ENCODE results near the gene SYNE4. TPM values are rescaled to one million over a fixed set of nuclear protein-coding genes. Genes with fewer than 3 reads are reported as not detected.
A peak's percentile ranks its signal among the peaks of the same experiment; 100 is the strongest.
"Not testable (repeated sequence)": the region's sequence is repeated elsewhere in the genome, so short reads cannot be mapped to it uniquely, and the experiment has no call there.

The SYNE4 gene
- total RNA-seq, 1 experiment from 2014 or later, result not detected

GRCh38 chr19:35986664-35987570, 21.7 kb downstream of the SYNE4 start:
- H3K36me3 ChIP-seq (ENCODE audit: insufficient read depth, low read length, poor library complexity, severe bottlenecking), result no peaks in the 10 kb centered on the region
- TF ChIP-seq EZH2 (IDR thresholded peaks at IDR 0.05; ENCODE audit: borderline replicate concordance, low read depth, low read length, poor library complexity, severe bottlenecking) (peak; percentile 38), CTCF (conservative IDR thresholded peaks at IDR 0.05; ENCODE audit: low read depth, low read length) (0 out of 2 replicates have a peak, but pooled peaks have one; percentile 15)
- DNase-seq (ENCODE audit: low spot score), result peak; percentile 58
- H3K27me3 ChIP-seq (replicated peaks; ENCODE audit: insufficient read depth, low read depth, low read length, poor library complexity), result peaks cover 7% of the 10 kb centered on the region
- intact Hi-C loops (cut with micrococcal nuclease; ENCODE audit: unreplicated experiment), result no loop called here
- H3K27ac ChIP-seq (ENCODE audit: low read depth, low read length, poor library complexity, severe bottlenecking), result no peak overlapping the region
- no TSS peak for BruUV-seq (replicated peaks)
- peaks cover 8% of the 10 kb centered on the region for H3K4me1 ChIP-seq (ENCODE audit: insufficient read depth, low read length, poor library complexity, severe bottlenecking)
- peak overlapping the region; percentile 43 for H3K4me3 ChIP-seq (ENCODE audit: low read depth, low read length, poor library complexity, severe bottlenecking)
- H3K9me3 ChIP-seq (ENCODE audit: low read depth, low read length, poor library complexity, severe bottlenecking), result no peaks in the 10 kb centered on the region
- ChIA-PET POLR2A (ENCODE audit: low non-redundant PET) (no interaction called here), CTCF (interaction anchor here (0.7 kb wide), 1 partner anchor 18 kb away, joined by 7 read pairs; no protein-coding TSS in a partner anchor)

DNA sequence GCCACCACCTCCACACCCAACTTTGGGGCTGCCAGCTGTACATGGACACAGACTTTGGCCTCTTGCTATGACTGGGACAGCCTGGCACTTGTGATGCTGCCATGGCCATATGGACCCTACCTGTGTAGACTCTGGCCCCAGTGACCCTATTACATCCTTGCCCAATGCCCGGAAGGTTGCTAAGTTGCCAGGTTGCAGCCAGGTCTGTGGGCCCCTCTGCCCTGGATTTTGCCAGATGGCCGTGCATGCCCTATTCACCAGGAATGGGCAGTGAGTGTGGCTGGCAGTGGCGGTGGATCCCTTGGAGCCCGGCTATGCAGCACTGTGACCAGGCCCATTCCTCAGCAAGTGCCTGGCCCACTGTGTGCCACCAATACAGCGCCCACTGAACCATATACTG, 22.5 kb downstream of the SYNE4 start:
- no peaks in the 10 kb centered on the region for H3K36me3 ChIP-seq (ENCODE audit: insufficient read depth, low read length, poor library complexity, severe bottlenecking)
- H3K27ac ChIP-seq (ENCODE audit: low read depth, low read length, poor library complexity, severe bottlenecking), result no peak overlapping the region
- TF ChIP-seq EZH2 (IDR thresholded peaks at IDR 0.05; ENCODE audit: borderline replicate concordance, low read depth, low read length, poor library complexity, severe bottlenecking) (no peak), CTCF (conservative IDR thresholded peaks at IDR 0.05; ENCODE audit: low read depth, low read length) (no peak)
- no peaks in the 10 kb centered on the region for H3K9me3 ChIP-seq (ENCODE audit: low read depth, low read length, poor library complexity, severe bottlenecking)
- intact Hi-C loops (cut with micrococcal nuclease; ENCODE audit: unreplicated experiment), result no loop called here
- BruUV-seq (replicated peaks), result no TSS peak
- peaks cover 8% of the 10 kb centered on the region for H3K4me1 ChIP-seq (ENCODE audit: insufficient read depth, low read length, poor library complexity, severe bottlenecking)
- ChIA-PET CTCF (no interaction called here), POLR2A (ENCODE audit: low non-redundant PET) (no interaction called here)
- no peak overlapping the region for H3K4me3 ChIP-seq (ENCODE audit: low read depth, low read length, poor library complexity, severe bottlenecking)
- no peak for DNase-seq (ENCODE audit: low spot score)
- peaks cover 7% of the 10 kb centered on the region for H3K27me3 ChIP-seq (replicated peaks; ENCODE audit: insufficient read depth, low read depth, low read length, poor library complexity)

GRCh38 chr19:35983177-35983576, 25.4 kb downstream of the SYNE4 start:
- Histone ChIP-seq H3K36me3 (ENCODE audit: insufficient read depth, low read length, poor library complexity, severe bottlenecking) (no peaks in the 10 kb centered on the region), H3K4me1 (ENCODE audit: insufficient read depth, low read length, poor library complexity, severe bottlenecking) (peaks cover 8% of the 10 kb centered on the region), H3K9me3 (ENCODE audit: low read depth, low read length, poor library complexity, severe bottlenecking) (no peaks in the 10 kb centered on the region), H3K4me3 (ENCODE audit: low read depth, low read length, poor library complexity, severe bottlenecking) (no peak overlapping the region), H3K27ac (ENCODE audit: low read depth, low read length, poor library complexity, severe bottlenecking) (no peak overlapping the region), H3K27me3 (replicated peaks; ENCODE audit: insufficient read depth, low read depth, low read length, poor library complexity) (peaks cover 7% of the 10 kb centered on the region)
- POLR2A ChIA-PET (ENCODE audit: low non-redundant PET), result no interaction called here
- no TSS peak for BruUV-seq (replicated peaks)
- CTCF ChIA-PET, result no interaction called here
- intact Hi-C loops (cut with micrococcal nuclease; ENCODE audit: unreplicated experiment), result no loop called here
- TF ChIP-seq CTCF (conservative IDR thresholded peaks at IDR 0.05; ENCODE audit: low read depth, low read length), result no peak
- no peak for TF ChIP-seq EZH2 (IDR thresholded peaks at IDR 0.05; ENCODE audit: borderline replicate concordance, low read depth, low read length, poor library complexity, severe bottlenecking)
- no peak for DNase-seq (ENCODE audit: low spot score)

DNA sequence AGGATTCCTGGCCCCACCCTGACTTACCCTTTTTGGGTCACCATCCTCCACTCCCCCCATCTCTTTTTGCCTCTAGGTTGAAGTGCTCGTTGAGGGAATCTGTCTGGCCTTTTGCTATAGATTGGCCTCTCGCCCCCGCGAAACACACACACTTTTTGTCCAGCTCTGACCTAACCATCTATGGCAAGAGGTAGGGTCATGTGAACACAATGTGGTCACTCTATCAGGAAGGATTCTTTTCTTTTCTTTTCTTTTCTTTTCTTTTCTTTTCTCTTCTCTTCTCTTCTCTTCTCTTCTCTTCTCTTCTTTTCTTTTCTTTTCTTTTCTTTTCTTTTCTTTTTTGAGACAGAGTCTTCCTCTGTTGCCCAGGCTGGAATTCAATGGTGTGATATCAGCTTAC, 27.6 kb downstream of the SYNE4 start:
- H3K36me3 ChIP-seq (ENCODE audit: insufficient read depth, low read length, poor library complexity, severe bottlenecking); H3K27ac ChIP-seq (ENCODE audit: low read depth, low read length, poor library complexity, severe bottlenecking); H3K27me3 ChIP-seq (replicated peaks; ENCODE audit: insufficient read depth, low read depth, low read length, poor library complexity); intact Hi-C loops (cut with micrococcal nuclease; ENCODE audit: unreplicated experiment); H3K4me3 ChIP-seq (ENCODE audit: low read depth, low read length, poor library complexity, severe bottlenecking); DNase-seq (ENCODE audit: low spot score); H3K4me1 ChIP-seq (ENCODE audit: insufficient read depth, low read length, poor library complexity, severe bottlenecking); H3K9me3 ChIP-seq (ENCODE audit: low read depth, low read length, poor library complexity, severe bottlenecking); BruUV-seq (replicated peaks): not testable (repeated sequence)
- POLR2A ChIA-PET (ENCODE audit: low non-redundant PET), result interaction anchor here (0.6 kb wide), 1 partner anchor 1303 kb away, joined by 3 read pairs; the partner anchor contains the start of gene ZNF302
- CTCF ChIA-PET, result interaction anchor here (0.7 kb wide), 1 partner anchor 197 kb away, joined by 4 read pairs; no protein-coding TSS in a partner anchor

Measured in A673 (cell line).